GM12874 (cell line): ENCODE results near the gene TAGLN.

Source experiments
- TF ChIP-seq, protein P1 (sequence below): IDR thresholded peaks from 2 replicates; pipeline ENCODE4 v1.5.1; 2011; ENCODE audit warnings: low read depth, mild to moderate bottlenecking, control low read depth, low read length, moderate library complexity; ENCODE audit not compliant: insufficient read depth

The TAGLN gene

DNA sequence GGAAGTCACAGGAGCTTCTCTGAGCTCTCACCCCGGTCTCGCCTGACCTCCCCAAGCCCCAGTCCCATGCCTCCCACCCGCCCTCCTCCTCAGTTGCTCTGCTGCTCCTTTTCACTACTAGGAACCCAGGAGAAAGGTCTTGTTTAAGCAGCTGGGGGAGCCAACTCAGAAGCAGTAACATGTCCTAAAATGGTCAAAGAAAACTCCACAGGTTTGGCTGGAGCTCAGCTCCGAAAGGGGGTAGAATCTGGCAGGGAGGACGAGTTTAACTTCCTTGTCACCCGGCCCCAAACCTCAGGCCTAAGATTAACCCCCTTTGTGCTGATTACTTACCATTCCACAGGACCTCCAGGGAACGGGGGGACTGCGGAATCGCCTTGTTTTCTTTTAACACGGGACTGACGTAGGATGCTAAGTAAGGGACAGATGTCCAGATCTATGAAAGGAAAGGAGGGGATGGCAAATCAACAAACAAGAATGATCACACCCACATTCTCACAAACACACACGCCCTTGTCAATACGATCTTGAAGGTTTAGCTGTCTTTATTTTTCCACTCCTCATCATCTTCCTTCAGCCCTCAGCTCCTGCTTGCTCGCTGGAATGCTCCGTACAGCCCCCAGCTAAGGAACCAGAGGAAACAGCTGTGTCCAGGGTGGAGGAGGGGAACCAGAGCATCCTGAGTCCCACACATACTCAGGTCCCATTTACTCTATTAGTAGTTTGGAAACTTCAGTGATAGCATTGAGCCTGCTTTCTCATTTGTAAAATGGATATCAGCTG is 19.2 kb downstream of the TAGLN start:
- TF ChIP-seq, protein P1, sequence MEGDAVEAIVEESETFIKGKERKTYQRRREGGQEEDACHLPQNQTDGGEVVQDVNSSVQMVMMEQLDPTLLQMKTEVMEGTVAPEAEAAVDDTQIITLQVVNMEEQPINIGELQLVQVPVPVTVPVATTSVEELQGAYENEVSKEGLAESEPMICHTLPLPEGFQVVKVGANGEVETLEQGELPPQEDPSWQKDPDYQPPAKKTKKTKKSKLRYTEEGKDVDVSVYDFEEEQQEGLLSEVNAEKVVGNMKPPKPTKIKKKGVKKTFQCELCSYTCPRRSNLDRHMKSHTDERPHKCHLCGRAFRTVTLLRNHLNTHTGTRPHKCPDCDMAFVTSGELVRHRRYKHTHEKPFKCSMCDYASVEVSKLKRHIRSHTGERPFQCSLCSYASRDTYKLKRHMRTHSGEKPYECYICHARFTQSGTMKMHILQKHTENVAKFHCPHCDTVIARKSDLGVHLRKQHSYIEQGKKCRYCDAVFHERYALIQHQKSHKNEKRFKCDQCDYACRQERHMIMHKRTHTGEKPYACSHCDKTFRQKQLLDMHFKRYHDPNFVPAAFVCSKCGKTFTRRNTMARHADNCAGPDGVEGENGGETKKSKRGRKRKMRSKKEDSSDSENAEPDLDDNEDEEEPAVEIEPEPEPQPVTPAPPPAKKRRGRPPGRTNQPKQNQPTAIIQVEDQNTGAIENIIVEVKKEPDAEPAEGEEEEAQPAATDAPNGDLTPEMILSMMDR: no peak

- TF ChIP-seq, protein P1: no peak
These were observed 19.8 kb downstream of the TAGLN start for GRCh38 chr11:117219001-117219400.

GRCh38 chr11:117219455-117219854 is 20.3 kb downstream of the TAGLN start:
- TF ChIP-seq, protein P1: no peak

GRCh38 chr11:117219995-117220394 is 20.8 kb downstream of the TAGLN start:
- TF ChIP-seq, protein P1: no peak

DNA sequence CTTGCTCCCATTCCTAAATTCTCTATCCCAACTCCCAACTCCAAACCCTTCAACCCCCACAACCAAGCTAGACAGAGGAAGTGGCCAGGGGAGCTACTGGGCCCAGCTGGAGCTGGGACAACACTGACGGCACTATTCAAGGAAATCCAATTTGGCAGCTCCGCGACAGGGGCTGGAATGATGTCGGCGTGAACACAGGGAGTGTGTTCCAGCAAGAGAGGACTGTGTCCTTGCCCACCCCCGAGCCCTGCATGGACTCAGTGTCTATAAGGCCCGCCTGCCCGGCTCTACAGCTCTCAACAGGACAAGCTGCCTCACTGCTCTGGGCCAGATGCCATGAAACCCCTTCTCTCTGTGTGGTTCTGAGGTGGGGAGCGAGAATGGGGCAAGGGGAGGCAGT is 21.4 kb downstream of the TAGLN start:
- TF ChIP-seq, protein P1: no peak

GRCh38 chr11:117220999-117221774 is 22.0 kb downstream of the TAGLN start:
- TF ChIP-seq, protein P1: no peak

GRCh38 chr11:117221775-117222517 is 22.8 kb downstream of the TAGLN start:
- TF ChIP-seq, protein P1: no peak
